GM18502 (cell line): ENCODE measurements around the gene SPHK2.
"Not testable (repeated sequence)": the region's sequence is repeated elsewhere in the genome, so short reads cannot be mapped to it uniquely, and the experiment has no call there.

Source experiments
- ATAC-seq: cut with Tn5 transposase; IDR thresholded peaks from one replicate; pipeline ENCODE4 v1.9.1; 2021; ENCODE audit warnings: mild to moderate bottlenecking; ENCODE audit not compliant: unreplicated experiment, poor library complexity

The SPHK2 gene

DNA sequence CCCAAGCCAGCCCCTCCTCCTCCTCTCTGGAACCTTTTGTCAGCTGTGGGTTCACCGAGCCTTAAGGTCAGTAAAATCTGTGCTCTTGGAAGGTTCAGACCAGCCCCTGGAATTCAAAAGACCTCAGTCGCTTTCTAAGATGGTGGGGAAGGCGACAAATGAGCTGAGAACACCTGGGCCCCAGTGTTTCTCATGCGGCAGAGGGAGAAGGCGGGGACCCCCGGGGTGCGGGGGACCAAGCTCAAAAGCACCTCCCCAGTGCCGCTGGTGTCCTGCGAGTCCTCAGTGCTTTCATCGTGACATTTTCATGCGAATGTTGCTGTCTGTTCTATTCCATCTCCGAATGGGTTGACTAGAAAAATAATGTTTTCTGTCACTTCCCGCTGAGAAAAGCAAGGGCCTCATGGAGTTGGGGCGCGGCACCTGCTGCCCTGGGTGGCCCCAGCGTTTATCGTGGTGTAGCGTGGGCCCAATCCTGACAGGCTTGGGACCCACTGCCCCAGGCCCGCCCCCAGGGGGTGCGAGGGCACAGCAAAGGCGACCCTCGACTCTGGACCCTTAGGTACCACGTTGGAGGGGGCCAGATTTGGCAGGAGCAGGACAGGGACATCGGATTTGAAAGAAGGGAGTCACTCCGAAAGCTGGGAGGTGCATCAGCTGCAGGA is 54.3 kb downstream of the SPHK2 start:
- ATAC-seq = no peak

DNA sequence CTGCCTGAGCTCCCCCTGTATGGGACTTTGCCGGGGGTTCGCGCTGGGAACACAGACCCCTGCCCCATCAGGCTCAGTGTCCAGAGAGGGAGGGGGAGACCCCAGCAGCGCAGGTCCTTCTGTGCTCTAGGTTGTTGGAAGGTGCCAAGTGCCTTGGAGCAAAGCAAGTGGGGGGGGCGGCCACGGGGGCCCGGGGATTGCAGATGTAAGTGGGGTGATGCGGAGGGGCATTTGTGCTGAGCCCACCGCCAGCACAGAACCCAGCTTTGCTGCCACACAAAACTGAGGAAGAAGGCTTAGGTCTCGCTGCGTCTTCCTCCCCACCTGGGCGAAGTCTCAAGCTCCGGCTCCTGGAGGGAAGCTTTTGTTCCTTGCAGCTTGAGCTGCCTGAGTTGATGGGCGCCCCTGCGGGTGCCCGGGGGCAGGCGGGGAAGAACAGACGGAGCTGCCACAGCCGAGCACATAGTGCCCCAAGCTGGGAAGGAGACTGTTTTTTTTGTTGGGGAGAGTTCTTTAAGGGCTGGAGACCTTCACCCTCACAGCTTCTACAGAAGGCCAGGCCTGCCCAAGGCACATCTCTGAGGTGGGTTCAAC is 55.0 kb downstream of the SPHK2 start:
- no peak for ATAC-seq

DNA sequence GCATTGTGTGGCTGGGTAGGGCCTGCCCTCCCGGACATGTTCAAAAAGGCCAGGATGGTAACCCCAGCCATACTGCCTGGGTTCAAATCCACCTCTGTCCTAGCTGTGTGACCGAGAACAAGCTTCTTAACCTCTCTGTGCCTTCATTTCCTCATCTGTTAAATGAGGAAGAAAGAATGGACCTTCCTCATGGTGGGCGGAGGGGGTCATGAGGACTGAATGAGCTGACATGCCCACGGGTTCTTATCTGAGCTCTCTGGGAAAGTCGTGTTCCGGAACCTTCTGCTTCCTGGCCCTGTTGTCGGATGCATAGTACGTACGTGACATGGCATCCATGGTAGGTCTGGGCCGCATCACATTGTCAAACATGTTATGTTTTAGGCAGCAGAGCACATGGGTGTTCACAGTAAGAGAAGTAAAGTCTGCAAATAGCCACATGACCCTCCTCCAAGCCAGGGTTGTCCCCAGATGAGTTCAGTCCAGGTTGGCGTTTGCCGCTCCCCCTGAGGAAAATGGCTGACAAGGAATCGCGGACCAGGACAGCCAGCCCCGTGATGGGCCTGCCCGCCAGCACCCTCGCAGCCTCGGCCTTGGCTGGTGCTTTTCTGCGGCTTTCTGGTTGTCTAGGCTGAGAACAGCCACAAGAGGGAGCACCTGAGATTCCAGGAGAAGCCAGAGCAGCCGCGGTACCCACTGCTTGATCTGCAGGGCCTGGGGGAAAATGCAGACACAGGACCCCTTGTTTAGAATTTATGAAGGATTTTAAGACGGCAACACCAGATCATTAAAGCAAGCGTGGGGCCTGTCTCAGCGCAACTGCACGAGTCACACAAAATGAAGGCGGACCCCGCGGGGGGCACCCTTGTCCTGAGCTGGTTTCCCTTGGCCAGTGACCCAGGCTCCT is 55.9 kb downstream of the SPHK2 start:
- no peak for ATAC-seq

DNA sequence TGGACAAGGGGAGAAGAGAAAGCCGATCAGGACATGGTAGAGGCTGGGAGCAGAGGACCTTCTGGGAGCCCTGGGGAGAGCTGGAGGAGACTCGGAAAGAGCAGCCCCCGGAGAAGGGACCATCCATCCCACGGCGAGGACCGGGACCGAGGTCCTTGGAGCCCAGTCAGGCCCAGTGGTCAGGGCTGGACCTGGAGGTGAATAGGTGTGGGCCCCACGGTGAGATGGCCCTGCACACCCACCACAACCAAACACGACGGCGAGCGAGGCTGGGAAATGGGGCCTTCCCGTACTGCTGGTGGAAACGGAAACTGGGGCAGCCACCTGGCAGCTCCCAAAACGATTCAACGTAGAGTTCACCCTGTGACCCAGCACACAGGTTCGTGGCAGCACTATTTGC is 57.2 kb downstream of the SPHK2 start:
- ATAC-seq = no peak

DNA sequence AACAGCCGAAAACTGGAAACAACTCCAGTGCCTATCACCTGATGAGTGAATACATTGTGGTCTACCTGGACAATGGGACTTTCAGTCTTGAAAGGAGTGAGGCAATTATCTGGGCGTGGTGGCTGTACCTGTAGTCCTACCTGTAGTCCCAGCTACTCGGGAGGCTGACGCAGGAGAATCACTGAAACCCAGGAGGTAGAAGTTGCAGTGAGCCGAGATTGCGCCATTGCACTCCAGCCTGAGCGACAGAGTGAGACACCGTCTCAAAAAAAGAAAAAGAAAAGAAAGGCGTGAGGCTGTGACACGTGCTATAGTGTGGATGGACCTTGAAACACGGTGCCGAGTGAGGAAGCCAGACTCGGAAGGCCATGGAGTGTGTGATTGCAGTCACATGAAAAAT is 57.6 kb downstream of the SPHK2 start:
- no peak for ATAC-seq

DNA sequence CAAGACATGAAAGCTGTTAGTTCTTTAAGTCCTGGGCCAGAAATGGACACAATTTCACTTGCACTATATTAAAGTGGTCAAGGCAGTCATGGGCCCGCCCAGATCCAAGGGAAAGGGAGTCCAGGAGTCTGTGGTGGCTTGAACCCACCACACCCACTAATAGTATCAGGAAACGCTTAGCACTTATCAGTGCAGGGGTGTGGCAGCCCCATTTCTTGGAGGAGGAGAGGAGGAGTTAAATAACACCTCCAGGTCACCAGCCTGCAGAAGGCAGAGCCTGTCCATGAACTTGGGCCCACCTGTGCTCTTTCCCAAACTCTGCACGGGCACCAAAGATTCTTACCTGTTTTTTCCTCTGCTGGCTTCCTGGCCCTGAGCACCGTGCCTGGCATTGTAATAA is 58.9 kb downstream of the SPHK2 start:
- no peak for ATAC-seq

DNA sequence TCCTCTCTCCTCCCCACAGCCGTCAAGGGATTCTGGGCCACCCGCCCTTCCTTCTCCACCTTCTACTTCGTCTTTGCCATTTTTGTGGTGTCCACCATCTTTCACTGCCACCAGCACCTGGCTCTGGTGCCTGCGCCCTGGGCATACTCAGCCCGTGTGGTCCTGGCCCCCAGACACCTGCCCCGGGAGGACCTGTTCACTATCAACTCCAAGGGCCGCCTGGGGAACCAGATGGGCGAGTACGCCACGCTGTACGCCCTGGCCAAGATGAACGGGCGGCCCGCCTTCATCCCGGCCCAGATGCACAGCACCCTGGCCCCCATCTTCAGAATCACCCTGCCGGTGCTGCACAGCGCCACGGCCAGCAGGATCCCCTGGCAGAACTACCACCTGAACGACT is 60.7 kb downstream of the SPHK2 start:
- not testable (repeated sequence) for ATAC-seq
